22Rv1 (cell line): Measurements from ENCODE around the gene KCTD2.
"Not testable (repeated sequence)": the region's sequence is repeated elsewhere in the genome, so short reads cannot be mapped to it uniquely, and the experiment has no call there.

Source experiments
- ZFX ChIP-seq: fragments of 450-650 bp; IDR thresholded peaks from 2 replicates; pipeline ENCODE4 v1.6.1; 2017; ENCODE audit warnings: antibody characterized with exemption, borderline replicate concordance
- TF ChIP-seq, protein P1 (sequence below): fragments of 450-650 bp; IDR thresholded peaks from 2 replicates; pipeline ENCODE4 v1.5.1; 2017; ENCODE audit warnings: mild to moderate bottlenecking

DNA sequence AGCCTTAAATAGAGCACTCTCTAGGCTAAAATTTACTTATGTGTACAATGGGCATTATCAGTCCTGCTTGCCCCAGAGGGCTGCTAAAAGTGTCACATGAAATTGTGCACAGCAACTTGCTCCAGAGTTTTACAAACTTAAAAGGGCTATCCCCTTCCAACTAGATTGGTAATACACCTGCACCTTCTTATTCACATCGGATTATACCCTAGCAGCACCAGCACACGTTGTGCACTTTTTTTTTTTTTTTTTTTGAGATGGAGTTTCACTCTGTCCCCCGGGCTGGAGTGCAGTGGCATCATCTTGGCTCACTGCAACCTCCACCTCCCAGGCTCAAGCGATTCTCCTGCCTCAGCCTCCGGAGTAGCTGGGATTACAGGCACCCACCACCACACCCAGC lies 3.2 kb upstream of the KCTD2 start:
- TF ChIP-seq, protein P1, sequence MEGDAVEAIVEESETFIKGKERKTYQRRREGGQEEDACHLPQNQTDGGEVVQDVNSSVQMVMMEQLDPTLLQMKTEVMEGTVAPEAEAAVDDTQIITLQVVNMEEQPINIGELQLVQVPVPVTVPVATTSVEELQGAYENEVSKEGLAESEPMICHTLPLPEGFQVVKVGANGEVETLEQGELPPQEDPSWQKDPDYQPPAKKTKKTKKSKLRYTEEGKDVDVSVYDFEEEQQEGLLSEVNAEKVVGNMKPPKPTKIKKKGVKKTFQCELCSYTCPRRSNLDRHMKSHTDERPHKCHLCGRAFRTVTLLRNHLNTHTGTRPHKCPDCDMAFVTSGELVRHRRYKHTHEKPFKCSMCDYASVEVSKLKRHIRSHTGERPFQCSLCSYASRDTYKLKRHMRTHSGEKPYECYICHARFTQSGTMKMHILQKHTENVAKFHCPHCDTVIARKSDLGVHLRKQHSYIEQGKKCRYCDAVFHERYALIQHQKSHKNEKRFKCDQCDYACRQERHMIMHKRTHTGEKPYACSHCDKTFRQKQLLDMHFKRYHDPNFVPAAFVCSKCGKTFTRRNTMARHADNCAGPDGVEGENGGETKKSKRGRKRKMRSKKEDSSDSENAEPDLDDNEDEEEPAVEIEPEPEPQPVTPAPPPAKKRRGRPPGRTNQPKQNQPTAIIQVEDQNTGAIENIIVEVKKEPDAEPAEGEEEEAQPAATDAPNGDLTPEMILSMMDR: not testable (repeated sequence)
- not testable (repeated sequence) for TF ChIP-seq ZFX
